C1 segment of cervical spinal cord (tissue), 14 donors: Measurements from ENCODE around the gene NCKAP5.
A peak's percentile ranks its signal among the peaks of the same experiment; 100 is the strongest.

Source experiments
- DNase-seq, 14 donors: peaks; one replicate each; lab custom pipeline; 2025; lab: John Stamatoyannopoulos, UW

Gene NCKAP5

GRCh38 chr2:133334923-133335322 lies 233.3 kb downstream of the NCKAP5 start:
- DNase-seq: no peak

GRCh38 chr2:133333181-133333580 lies 235.1 kb downstream of the NCKAP5 start:
- no peak for DNase-seq

DNA sequence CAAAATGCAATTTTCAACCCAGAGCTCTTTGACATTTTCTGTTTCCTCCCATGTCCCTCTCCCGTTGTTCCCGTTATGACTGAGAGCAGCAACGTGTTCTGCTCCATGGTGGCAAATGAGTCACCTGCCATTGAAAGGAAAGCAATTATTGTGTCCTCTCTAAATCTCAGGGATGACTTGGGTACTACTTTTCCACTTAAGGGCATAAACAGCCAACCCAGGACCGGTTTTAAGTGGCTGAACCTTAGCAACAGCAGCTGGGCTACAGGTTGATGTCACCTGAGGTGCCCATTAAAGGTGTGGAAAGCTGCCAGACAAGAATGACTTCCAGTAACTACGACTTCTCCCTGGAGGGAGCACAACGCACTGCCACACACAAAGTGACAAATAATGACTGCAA lies 236.8 kb downstream of the NCKAP5 start:
- no peak for DNase-seq

DNA sequence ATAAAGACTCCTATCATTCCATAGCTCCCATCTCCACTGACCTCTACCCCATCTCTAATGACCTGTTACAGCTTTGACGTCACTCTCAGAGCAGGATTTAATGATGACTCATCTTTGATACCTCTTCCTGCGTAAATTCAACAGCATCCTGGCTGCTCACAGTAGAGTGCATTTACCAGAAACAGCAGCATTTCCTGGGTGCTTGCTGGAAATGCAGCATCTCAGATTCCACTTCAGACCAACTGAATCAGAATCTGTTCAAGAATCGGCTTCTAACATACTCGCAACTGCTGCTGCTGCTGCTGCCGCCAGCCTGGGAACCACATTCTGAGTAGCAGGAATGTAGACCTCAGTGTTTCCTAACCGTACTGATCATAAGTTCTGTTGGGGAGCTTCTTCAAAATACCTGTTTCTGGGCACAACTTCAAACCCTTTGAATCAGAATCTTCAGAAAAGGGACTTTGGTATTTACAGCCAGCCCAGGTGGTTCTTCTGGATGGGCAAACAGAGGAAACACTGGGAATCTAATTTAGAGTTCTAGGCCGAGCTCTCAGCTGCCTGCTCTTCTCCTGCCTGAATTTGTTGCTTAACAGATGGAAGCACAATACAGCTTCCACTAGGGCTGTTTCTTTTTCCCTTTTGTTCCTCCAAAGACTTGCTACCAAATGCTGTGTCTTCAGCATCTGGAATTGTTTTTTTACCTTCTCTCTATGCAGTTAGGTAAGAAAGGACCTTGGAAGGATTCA lies 241.4 kb downstream of the NCKAP5 start:
- DNase-seq: no peak

DNA sequence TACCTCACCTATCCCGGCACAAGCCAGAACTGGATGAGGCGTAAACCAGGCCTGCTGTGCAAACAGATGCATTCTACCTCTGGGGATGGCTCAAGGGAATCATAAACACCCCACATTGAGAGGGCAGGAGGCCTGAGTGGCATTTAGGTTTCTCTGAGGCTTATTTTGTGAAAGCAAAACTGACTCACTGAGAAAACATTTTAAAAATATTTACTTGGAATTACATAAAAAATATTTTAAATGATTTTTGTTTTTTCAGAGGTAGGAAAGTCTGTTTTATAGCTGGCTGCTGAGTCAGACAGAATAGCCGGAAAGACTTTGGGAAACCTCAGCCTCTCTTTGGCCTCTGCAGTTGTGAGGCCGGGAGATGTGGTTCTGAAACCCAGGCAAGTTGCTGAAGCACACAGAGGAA lies 244.1 kb downstream of the NCKAP5 start:
- DNase-seq: no peak

DNA sequence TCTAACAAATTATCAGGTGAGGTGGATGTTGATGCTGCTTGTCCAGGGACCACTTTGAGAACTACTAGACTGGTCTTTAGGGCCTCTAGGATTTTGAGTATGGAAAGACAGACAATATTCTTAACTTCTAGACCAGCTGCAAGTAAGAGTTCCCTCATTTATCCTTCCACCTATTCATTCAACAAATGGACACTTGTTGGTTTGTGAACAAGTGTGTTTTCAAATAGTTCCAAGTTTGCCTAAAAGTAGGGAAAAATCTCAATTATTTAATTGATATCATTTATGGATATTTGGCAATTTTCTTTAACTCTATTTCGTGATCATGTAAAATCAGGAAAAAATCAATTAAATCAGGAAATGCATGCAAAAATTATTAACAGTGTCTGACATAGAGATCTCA lies 245.4 kb downstream of the NCKAP5 start:
- no peak for DNase-seq

- DNase-seq: no peak
These were observed 251.1 kb downstream of the NCKAP5 start for GRCh38 chr2:133317178-133317577.

DNA sequence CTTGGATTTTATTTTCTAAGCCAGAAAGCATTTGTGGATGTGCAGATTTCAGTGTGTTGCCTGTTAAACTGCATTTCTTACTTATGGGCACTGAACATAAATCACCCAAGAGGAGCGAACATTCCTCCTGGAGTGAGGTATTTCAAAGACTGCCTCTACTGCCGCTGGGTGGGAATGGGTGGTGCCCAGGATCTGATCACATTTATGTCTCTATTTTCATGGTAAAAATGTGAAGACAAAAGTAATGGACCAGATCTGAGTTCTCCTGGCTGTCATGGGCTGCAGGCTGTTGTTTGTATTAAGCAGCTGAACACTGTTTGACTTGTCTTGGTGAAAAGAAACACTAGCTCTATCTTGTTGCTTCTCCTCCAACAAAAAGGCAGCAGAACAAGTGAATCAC lies 251.7 kb downstream of the NCKAP5 start:
- DNase-seq: no peak

GRCh38 chr2:133315280-133315679 lies 253.0 kb downstream of the NCKAP5 start:
- no peak for DNase-seq

DNA sequence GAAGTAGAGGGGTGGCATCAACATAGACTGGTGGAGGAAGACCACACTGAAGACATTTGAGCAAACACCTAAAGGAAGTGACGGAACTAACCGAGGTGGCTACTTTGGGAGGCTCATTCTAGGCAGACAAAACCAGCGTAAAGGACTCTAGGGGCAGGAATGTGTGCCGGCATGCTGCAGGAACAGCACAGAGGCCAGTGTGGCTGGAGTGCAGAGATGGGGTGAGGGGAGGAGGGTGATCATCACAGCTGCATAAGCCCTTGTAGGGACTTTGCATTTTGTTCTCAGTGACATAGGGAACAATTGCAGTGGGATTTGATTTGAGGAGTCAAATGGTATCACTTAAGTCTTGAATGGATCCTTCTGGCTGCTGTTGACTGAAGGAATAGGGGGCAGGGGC lies 253.5 kb downstream of the NCKAP5 start:
- no peak for DNase-seq

DNA sequence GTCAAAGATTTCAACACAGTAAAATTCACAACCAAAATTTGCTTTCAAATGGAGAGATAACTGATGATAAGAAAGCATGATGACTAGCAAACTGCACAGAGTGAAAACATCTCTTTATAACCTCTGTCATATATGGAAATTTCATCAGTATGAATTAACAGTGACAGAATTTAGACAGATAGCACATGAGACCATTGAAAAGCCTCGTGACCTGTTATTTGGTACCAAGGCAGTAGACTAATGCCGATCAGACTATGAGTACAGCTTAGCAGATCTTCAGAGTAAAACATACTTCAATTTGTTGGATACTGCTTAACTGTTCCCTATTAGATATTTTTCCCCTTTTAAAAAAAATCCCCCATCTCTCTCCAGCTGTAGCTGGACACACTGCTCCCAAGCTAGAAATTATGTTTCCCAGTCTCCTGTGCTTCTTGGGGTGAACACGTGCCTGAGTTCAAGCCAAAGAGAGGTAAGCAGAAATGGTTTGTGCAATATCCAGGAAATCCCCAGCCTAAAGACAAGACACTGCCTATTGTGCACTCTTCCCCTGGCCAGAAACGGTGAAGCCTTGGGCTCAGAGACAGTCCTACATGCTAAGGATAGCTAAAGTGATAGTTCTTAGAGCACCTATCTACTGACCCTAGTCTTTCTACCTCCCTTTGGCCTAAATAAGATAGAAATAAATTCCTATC lies 256.1 kb downstream of the NCKAP5 start:
- DNase-seq: no peak

- DNase-seq: no peak
These were observed 262.0 kb downstream of the NCKAP5 start for GRCh38 chr2:133306236-133306635.

GRCh38 chr2:133304344-133304743 lies 263.9 kb downstream of the NCKAP5 start:
- DNase-seq: no peak

GRCh38 chr2:133303150-133303549 lies 265.1 kb downstream of the NCKAP5 start:
- DNase-seq: no peak

- DNase-seq: no peak
These were observed 271.9 kb downstream of the NCKAP5 start for GRCh38 chr2:133296401-133296800.

- peak in 1 of 14 donors; percentile 6 for DNase-seq
These were observed 274.5 kb downstream of the NCKAP5 start for GRCh38 chr2:133293544-133294353.

DNA sequence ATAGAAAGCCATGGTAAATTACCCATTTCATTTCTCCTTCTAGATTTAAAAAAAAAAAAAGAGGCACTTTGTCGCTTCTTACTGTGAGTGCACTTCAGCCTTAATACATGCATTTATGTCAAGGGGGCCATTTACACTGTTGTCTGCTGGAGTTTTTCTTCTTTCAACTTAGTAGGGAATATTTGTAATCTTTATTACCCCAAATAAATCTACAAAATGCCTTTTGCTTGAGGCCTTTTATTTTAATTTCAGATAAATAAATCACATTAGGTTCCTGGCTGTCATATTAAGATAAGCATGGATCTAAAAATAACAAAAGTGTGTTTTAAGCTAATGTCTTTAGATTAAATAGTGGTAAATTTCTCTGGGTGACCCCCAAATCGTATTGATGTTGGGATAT lies 276.0 kb downstream of the NCKAP5 start:
- DNase-seq: no peak

GRCh38 chr2:133287709-133288108 lies 280.6 kb downstream of the NCKAP5 start:
- no peak for DNase-seq

DNA sequence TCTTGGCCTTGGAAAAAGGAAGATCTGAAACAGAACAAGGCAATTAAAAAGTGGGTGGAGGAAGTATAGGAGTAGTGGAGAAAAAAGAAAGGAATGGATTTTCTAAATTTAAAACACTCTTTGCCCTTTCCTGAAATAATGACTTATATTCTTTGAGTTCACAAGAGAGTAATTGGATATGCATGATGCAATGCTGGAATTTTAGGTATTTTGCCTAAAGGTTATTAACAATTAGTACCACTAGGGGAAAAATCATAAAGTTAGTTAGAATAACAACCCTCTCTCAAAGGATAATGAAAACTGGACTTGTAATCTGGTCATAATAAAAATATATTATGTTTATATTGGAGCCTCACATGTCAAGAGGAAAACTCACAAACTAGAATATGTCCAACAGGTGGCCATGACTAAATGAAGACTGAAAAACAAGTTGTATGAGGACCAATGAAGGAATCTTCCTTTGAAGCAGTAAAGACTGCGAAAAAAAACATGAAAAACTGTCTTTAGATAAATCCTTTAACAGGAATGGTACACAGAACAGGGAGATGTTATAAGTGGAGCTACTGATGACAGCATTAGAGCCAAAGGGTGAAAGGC lies 281.8 kb downstream of the NCKAP5 start:
- DNase-seq: no peak

GRCh38 chr2:133273031-133273430 lies 295.2 kb downstream of the NCKAP5 start:
- DNase-seq: no peak

DNA sequence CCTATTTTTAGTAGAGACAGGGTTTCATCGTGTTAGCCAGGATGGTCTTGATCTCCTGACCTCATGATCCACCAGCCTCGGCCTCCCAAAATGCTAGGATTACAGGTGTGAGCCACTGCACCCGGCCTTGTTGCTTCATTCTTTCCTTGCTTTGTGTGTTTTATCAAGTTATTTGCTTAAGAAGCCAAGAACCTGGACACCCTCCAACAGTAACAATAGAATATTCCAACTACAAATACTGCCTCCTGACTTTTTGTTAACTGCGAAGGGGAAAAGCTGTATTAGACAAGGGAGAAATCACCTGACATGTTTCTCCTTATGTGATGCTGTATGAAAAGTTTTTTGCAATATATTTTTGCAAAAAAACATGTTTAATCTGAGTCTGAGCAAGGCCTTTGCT lies 297.2 kb downstream of the NCKAP5 start:
- DNase-seq: no peak

- DNase-seq: no peak
These were observed 297.7 kb downstream of the NCKAP5 start for GRCh38 chr2:133270550-133270949.
